A549 treated with Hydrocortisone at 1 μM for 4 hours (cell line): ENCODE measurements around the gene KLHL13. TPM values are rescaled to one million over a fixed set of nuclear protein-coding genes. Genes with fewer than 3 reads are reported as not detected.

ENCODE experiments used
- total RNA-seq: library from RNA; stranded (reverse); fragments of 200-300 nt; extraction: Qiagen RNA extraction; gene quantifications from 5 replicates; pipeline ENCODE4 v1.2.3, GENCODE V29; 2022

KLHL13 gene
- 0.20 to 0.29 TPM (median 0.21 TPM) in 5 replicates for total RNA-seq

GRCh38 chrX:118116713-118117550 lies at the start of gene KLHL13:
TSS of gene KLHL13 (minus strand) at chrX:118116810. CDS start at chrX:118028473, 88,337 bp downstream.

Other genes with a start within 250 kb of the KLHL13 start
- 11.1 to 19.6 TPM (median 14.5 TPM) in 5 replicates for gene WDR44, start 229.3 kb upstream of the KLHL13 start, total RNA-seq